ENCODE data around the gene CLEC20A.

DNA sequence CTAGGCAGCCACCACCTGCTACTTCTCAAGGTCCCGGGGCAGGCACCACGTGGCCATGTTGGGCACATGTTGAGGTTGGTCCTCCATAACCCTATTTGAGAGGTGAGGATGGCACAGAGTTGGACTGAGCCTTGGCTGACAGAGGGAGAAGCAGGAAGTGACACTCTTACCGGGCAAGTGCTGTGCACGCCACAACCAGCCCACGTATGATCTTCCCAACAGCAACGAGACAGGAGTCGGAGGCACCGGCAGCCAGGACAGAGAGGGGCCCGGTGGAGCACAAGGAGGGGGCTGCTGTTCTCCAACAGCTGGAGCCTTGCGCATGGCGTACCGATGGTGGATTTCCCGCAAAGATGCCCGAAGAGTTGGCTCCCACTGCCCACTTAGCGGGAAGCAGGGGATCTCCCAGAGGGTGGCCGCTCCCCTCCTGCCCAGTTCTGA is 3.4 kb downstream of the CLEC20A start:
- TF ChIP-seq POLR2A (IDR thresholded peaks at IDR 0.05) (no peak), POLR2AphosphoS5 (IDR thresholded peaks at IDR 0.05; ENCODE audit: insufficient read depth in 1 of 2, low read depth in 1 of 2) (no peak)
- TF ChIP-seq, protein P1, sequence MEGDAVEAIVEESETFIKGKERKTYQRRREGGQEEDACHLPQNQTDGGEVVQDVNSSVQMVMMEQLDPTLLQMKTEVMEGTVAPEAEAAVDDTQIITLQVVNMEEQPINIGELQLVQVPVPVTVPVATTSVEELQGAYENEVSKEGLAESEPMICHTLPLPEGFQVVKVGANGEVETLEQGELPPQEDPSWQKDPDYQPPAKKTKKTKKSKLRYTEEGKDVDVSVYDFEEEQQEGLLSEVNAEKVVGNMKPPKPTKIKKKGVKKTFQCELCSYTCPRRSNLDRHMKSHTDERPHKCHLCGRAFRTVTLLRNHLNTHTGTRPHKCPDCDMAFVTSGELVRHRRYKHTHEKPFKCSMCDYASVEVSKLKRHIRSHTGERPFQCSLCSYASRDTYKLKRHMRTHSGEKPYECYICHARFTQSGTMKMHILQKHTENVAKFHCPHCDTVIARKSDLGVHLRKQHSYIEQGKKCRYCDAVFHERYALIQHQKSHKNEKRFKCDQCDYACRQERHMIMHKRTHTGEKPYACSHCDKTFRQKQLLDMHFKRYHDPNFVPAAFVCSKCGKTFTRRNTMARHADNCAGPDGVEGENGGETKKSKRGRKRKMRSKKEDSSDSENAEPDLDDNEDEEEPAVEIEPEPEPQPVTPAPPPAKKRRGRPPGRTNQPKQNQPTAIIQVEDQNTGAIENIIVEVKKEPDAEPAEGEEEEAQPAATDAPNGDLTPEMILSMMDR (IDR thresholded peaks at IDR 0.05): no peak
